ENCODE results near the gene NPAS3. TPM values are rescaled to one million over a fixed set of nuclear protein-coding genes. Genes with fewer than 3 reads are reported as not detected.

Gene NPAS3
- total and polyA plus RNA-seq, 2 of the 8 experiments (the other 6 are each of a cell fraction or from before 2014, with no cell fraction given) = 0.11 to 0.60 TPM

DNA sequence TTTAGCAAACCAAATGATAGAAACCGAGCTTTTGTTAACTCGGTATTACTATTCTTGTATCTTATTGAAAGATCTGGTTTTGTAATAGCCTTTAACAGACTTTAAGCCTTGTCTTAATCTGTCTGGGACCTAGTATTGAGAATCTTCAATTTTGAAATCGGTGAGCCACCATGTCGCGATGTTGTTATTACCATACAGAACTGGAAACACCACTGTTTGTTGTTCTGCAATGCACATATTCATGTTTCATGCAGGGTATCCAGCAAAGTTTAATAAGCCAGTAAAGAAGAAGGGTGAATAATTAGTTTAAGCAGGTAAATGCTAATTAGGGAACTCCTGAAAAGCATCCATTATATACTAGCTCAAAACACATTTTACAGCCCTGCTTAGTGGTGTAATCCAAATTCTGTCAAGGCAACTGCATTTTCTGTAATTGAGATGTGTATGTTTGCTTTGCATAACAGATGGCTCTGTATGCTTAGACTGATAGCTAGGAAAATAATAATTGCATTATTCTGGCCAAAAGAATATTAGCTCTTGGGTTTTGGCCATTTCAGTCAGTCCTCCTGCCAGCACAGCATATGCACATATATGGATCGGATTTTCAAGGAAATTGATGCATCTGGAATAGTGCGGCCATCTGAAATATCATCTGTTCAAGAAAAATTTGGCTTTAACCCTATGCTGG, 623.0 kb downstream of the NPAS3 start:
- H4K91ac ChIP-seq (replicated peaks; ENCODE audit: insufficient read length, low read length) = no peak overlapping the region
- H3K9me3 ChIP-seq (ENCODE audit: insufficient read depth in 2 of 2, low read depth in 1 of 2, low read length in 1 of 2) = no peaks in the 10 kb centered on the region
- H2AFZ ChIP-seq (ENCODE audit: low read length) = no peak overlapping the region
- WGBS, 2 experiments (ENCODE audit: extremely low coverage in 1 of 2, insufficient coverage in 1 of 2, insufficient read length in 1 of 2, insufficient replicate concordance in 2 of 2, low coverage in 1 of 2, low lambda C conversion rate in 2 of 2, missing lambda C conversion rate in 1 of 2) = 77% methylated on average over 7 of the region's 7 CpGs; no CpG with 5 or more reads in 1 of the 2 experiments
- no peaks in the 10 kb centered on the region for H3K27me3 ChIP-seq (replicated peaks in 1 of 4; ENCODE audit: control insufficient read depth in 3 of 4, extremely low read depth in 1 of 4, insufficient read depth in 3 of 4, low read length in 3 of 4)
- FAIRE-seq (no peak), DNase-seq (ENCODE audit: low read depth in 1 of 2, low spot score in 2 of 2) (no peak)
- ChIA-PET POLR2A (ENCODE audit: partially characterized antibody) (no interaction called here), CTCF (ENCODE audit: partially characterized antibody) (interaction anchor here (1.2 kb wide), 1 partner anchor 115 kb away, joined by 3 read pairs; no protein-coding TSS in a partner anchor)
- no peaks in the 10 kb centered on the region for H3K23me2 ChIP-seq (ENCODE audit: low read depth, low read length)
- no peak overlapping the region for H4K8ac ChIP-seq (ENCODE audit: extremely low read depth, insufficient read depth, low read length)
- H3K36me3 ChIP-seq (ENCODE audit: control insufficient read depth in 2 of 4, insufficient read depth in 4 of 4, low read length in 3 of 4) = no peaks in the 10 kb centered on the region
- H3K4me3 ChIP-seq (ENCODE audit: extremely low read depth in 1 of 4, insufficient read depth in 2 of 4, low read depth in 3 of 4, low read length in 4 of 4) = no peak overlapping the region
- H3K4me1 ChIP-seq (replicated peaks in 1 of 4; ENCODE audit: control insufficient read depth in 3 of 4, insufficient read depth in 4 of 4, low read length in 3 of 4) = peaks cover 0 to 3% (median 3%) of the 10 kb centered on the region in 4 experiments; a peak in 3 of 7 replicates
- no peak overlapping the region for H2BK15ac ChIP-seq (ENCODE audit: low read length)
- no peak overlapping the region for H2BK12ac ChIP-seq (ENCODE audit: low read depth, low read length)
- H3K18ac ChIP-seq (ENCODE audit: extremely low read depth, low read length) = no peak overlapping the region
- H2BK5ac ChIP-seq (ENCODE audit: low read depth, low read length) = no peak overlapping the region
- no peak overlapping the region for H2BK20ac ChIP-seq (ENCODE audit: low read length)
- no peak overlapping the region for H4K5ac ChIP-seq (ENCODE audit: insufficient read length, low read depth, low read length)
- H3K27ac ChIP-seq (ENCODE audit: low read depth, low read length) = no peak overlapping the region
- H3K4me2 ChIP-seq (ENCODE audit: insufficient read depth in 1 of 2, low read depth in 2 of 2, low read length in 2 of 2) = no peak overlapping the region
- no peak overlapping the region for H3K23ac ChIP-seq (ENCODE audit: insufficient read length)
- H2AK5ac ChIP-seq (ENCODE audit: low read depth, low read length) = no peak overlapping the region
- H3K79me1 ChIP-seq (ENCODE audit: low read depth, low read length) = no peaks in the 10 kb centered on the region
- no peak overlapping the region for H3K9ac ChIP-seq (replicated peaks in 1 of 4; ENCODE audit: extremely low read depth in 1 of 4, low read depth in 3 of 4, low read length in 3 of 4)
- no peak overlapping the region for H3K4ac ChIP-seq (replicated peaks; ENCODE audit: insufficient read length, low read depth, low read length)
- H2BK120ac ChIP-seq (replicated peaks; ENCODE audit: low read depth, low read length) = no peak overlapping the region
- no peaks in the 10 kb centered on the region for H3K79me2 ChIP-seq (ENCODE audit: control insufficient read depth in 1 of 2, insufficient read depth in 2 of 2, low read length in 2 of 2)
- H4K20me1 ChIP-seq (replicated peaks in 1 of 2; ENCODE audit: control insufficient read depth in 1 of 2, insufficient read depth in 2 of 2, low read length in 2 of 2) = no peaks in the 10 kb centered on the region
- H3K14ac ChIP-seq (ENCODE audit: insufficient read length) = no peak overlapping the region
- H3K56ac ChIP-seq (replicated peaks; ENCODE audit: insufficient read length, low read depth, low read length) = no peak overlapping the region
- TF ChIP-seq RBBP5 (IDR thresholded peaks at IDR 0.05; ENCODE audit: borderline replicate concordance, low read depth, low read length) (no peak), FOSL1 (IDR thresholded peaks at IDR 0.05; ENCODE audit: insufficient read depth, low read depth, low read length) (no peak), ASH2L (IDR thresholded peaks at IDR 0.05; ENCODE audit: low read length) (no peak), KDM1A (IDR thresholded peaks at IDR 0.05; ENCODE audit: borderline replicate concordance, low read length) (no peak), BRCA1 (IDR thresholded peaks at IDR 0.05; ENCODE audit: low read depth, low read length) (no peak), CREB1 (IDR thresholded peaks at IDR 0.05) (no peak), YY1 (IDR thresholded peaks at IDR 0.05; ENCODE audit: low read depth, low read length) (no peak), CTBP2 (IDR thresholded peaks at IDR 0.05; ENCODE audit: borderline replicate concordance, insufficient read depth, insufficient read length, low read length) (no peak), BACH1 (IDR thresholded peaks at IDR 0.05; ENCODE audit: low read length) (no peak), EZH2 (IDR thresholded peaks at IDR 0.05; ENCODE audit: low read depth, low read length, severe bottlenecking) (no peak), SP2 (IDR thresholded peaks at IDR 0.05; ENCODE audit: low read length) (no peak)
- TF ChIP-seq, protein P1, sequence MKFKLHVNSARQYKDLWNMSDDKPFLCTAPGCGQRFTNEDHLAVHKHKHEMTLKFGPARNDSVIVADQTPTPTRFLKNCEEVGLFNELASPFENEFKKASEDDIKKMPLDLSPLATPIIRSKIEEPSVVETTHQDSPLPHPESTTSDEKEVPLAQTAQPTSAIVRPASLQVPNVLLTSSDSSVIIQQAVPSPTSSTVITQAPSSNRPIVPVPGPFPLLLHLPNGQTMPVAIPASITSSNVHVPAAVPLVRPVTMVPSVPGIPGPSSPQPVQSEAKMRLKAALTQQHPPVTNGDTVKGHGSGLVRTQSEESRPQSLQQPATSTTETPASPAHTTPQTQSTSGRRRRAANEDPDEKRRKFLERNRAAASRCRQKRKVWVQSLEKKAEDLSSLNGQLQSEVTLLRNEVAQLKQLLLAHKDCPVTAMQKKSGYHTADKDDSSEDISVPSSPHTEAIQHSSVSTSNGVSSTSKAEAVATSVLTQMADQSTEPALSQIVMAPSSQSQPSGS (IDR thresholded peaks at IDR 0.05; ENCODE audit: low read length) = no peak

Measured in H1 (cell line).